ENCODE results near the gene NFIB. TPM values are rescaled to one million over a fixed set of nuclear protein-coding genes. Genes with fewer than 3 reads are reported as not detected.
A peak's percentile ranks its signal among the peaks of the same experiment; 100 is the strongest.

The NFIB gene
- polyA plus RNA-seq, 1 donor (not counting 4 experiments of a cell fraction or from before 2014, with no cell fraction given): 8.9 TPM

DNA sequence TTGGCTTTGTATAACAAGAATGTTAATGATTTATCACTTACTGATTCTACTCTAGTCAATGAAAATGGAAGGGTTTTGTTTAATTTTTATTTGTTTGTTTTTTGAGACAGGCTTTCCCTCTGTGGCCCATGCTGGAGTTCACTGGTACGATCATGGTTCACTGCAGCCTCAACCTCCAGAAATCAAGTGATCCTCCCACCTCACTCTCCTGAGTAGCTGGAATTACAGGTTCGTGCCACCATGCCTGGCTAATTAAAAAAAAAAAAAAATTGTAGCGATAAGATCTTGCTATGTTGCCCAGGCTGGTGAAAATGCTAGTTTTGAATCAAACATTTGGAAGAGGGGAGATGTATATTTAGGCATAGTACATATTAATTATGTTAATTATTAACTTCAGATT is 209.4 kb downstream of the NFIB start:
- H3K36me3 ChIP-seq (ENCODE audit: control insufficient read depth in 2 of 2, extremely low read depth in 1 of 2, insufficient read depth in 2 of 2, low read length in 2 of 2): no peaks in the 10 kb centered on the region
- no peak for TF ChIP-seq EZH2 (IDR thresholded peaks at IDR 0.05; ENCODE audit: low read length)
- H3K27me3 ChIP-seq (ENCODE audit: control insufficient read depth, extremely low read depth, insufficient read depth, low read length): no peaks in the 10 kb centered on the region
- dilution Hi-C loops (cut with MboI; ENCODE audit: extremely low pct_ligation_motif_present, low sequenced_read_pairs): no loop called here
- no peak overlapping the region for H3K4me2 ChIP-seq (ENCODE audit: control insufficient read depth, extremely low read depth, insufficient read depth, low read depth, low read length)
- H3K27ac ChIP-seq (ENCODE audit: control insufficient read depth, insufficient read depth, low read length): no peak overlapping the region
- H3K79me2 ChIP-seq (ENCODE audit: control insufficient read depth, insufficient read depth, low read length): no peaks in the 10 kb centered on the region
- DNase-seq (ENCODE audit: low read depth, low spot score) (no peak), FAIRE-seq (no peak)
- no peaks in the 10 kb centered on the region for H4K20me1 ChIP-seq (ENCODE audit: control insufficient read depth, extremely low read depth, insufficient read depth, low read length)
- H3K4me3 ChIP-seq (ENCODE audit: control insufficient read depth in 2 of 3, extremely low read depth in 1 of 3, insufficient read depth in 2 of 3, low read depth in 1 of 3, low read length in 3 of 3): no peak overlapping the region
- no peaks in the 10 kb centered on the region for H3K9me3 ChIP-seq (ENCODE audit: control insufficient read depth, low read depth, low read length)
- H3K4me1 ChIP-seq (ENCODE audit: control insufficient read depth, extremely low read depth, insufficient read depth, low read length): no peaks in the 10 kb centered on the region
- no peak overlapping the region for H2AFZ ChIP-seq (ENCODE audit: control insufficient read depth, low read length)
- no peaks in the 10 kb centered on the region for H3K9me1 ChIP-seq (ENCODE audit: control insufficient read depth, extremely low read depth, insufficient read depth, low read length)
- no peak overlapping the region for H3K9ac ChIP-seq (ENCODE audit: control insufficient read depth, extremely low read depth, insufficient read depth, low read length)

DNA sequence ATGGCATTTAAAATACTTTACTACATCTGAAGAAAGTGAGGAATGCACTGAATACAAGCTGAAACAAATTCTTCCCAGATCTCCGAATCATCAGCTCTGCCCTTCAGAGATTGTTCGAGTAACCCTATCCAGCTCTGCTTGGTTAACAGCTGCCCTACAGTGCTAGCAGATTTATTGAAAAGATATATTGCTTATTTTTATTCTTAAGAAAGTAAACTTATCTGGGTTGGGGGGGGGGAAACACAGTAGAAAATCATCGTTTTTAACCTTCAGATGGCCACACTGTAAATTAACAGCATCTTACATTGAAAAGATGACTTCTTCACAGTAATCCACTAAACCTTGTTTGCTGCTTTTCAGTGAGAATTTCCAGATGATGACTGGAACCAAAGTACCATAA is 210.8 kb downstream of the NFIB start:
- DNase-seq (ENCODE audit: low read depth, low spot score) (no peak), FAIRE-seq (no peak)
- H3K4me3 ChIP-seq (ENCODE audit: control insufficient read depth in 2 of 3, extremely low read depth in 1 of 3, insufficient read depth in 2 of 3, low read depth in 1 of 3, low read length in 3 of 3): no peak overlapping the region
- H3K4me2 ChIP-seq (ENCODE audit: control insufficient read depth, extremely low read depth, insufficient read depth, low read depth, low read length): peak overlapping the region; percentile 19
- no peak overlapping the region for H3K27ac ChIP-seq (ENCODE audit: control insufficient read depth, insufficient read depth, low read length)
- peaks cover 0 to 4% of the 10 kb centered on the region in 2 experiments for H3K36me3 ChIP-seq (ENCODE audit: control insufficient read depth in 2 of 2, extremely low read depth in 1 of 2, insufficient read depth in 2 of 2, low read length in 2 of 2)
- H3K27me3 ChIP-seq (ENCODE audit: control insufficient read depth, extremely low read depth, insufficient read depth, low read length): no peaks in the 10 kb centered on the region
- no peaks in the 10 kb centered on the region for H3K4me1 ChIP-seq (ENCODE audit: control insufficient read depth, extremely low read depth, insufficient read depth, low read length)
- dilution Hi-C loops (cut with MboI; ENCODE audit: extremely low pct_ligation_motif_present, low sequenced_read_pairs): no loop called here
- no peaks in the 10 kb centered on the region for H3K79me2 ChIP-seq (ENCODE audit: control insufficient read depth, insufficient read depth, low read length)
- no peak overlapping the region for H2AFZ ChIP-seq (ENCODE audit: control insufficient read depth, low read length)
- no peak overlapping the region for H3K9ac ChIP-seq (ENCODE audit: control insufficient read depth, extremely low read depth, insufficient read depth, low read length)
- no peaks in the 10 kb centered on the region for H3K9me1 ChIP-seq (ENCODE audit: control insufficient read depth, extremely low read depth, insufficient read depth, low read length)
- no peaks in the 10 kb centered on the region for H3K9me3 ChIP-seq (ENCODE audit: control insufficient read depth, low read depth, low read length)
- no peaks in the 10 kb centered on the region for H4K20me1 ChIP-seq (ENCODE audit: control insufficient read depth, extremely low read depth, insufficient read depth, low read length)
- no peak for TF ChIP-seq EZH2 (IDR thresholded peaks at IDR 0.05; ENCODE audit: low read length)
- TF ChIP-seq, protein P1, sequence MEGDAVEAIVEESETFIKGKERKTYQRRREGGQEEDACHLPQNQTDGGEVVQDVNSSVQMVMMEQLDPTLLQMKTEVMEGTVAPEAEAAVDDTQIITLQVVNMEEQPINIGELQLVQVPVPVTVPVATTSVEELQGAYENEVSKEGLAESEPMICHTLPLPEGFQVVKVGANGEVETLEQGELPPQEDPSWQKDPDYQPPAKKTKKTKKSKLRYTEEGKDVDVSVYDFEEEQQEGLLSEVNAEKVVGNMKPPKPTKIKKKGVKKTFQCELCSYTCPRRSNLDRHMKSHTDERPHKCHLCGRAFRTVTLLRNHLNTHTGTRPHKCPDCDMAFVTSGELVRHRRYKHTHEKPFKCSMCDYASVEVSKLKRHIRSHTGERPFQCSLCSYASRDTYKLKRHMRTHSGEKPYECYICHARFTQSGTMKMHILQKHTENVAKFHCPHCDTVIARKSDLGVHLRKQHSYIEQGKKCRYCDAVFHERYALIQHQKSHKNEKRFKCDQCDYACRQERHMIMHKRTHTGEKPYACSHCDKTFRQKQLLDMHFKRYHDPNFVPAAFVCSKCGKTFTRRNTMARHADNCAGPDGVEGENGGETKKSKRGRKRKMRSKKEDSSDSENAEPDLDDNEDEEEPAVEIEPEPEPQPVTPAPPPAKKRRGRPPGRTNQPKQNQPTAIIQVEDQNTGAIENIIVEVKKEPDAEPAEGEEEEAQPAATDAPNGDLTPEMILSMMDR (optimal IDR thresholded peaks at IDR 0.05 in 1 of 3, IDR thresholded peaks at IDR 0.05 in 1 of 3, conservative IDR thresholded peaks at IDR 0.05 in 1 of 3; ENCODE audit: extremely low read depth in 1 of 3, insufficient read depth in 2 of 3, low read length in 3 of 3): no peak

DNA sequence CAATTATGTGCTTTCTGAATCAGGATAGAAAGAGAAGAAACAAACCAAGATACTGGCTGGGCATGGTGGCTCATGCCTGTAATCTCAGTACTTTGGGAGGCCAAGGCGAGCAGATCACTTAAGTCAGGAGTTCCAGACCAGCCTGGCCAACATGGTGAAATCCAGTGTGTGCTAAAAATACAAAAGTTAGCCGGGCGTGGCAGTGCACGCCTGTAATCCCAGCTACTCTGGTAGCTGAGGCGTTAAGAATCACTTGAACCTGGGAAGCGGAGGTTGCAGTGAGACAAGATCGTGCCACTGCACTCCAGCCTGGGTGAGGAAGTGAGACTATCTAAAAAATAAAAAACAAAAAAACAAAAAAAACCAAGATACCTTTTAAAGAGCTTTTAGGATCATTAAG is 214.2 kb downstream of the NFIB start:
- no peak overlapping the region for H3K9ac ChIP-seq (ENCODE audit: control insufficient read depth, extremely low read depth, insufficient read depth, low read length)
- no peak overlapping the region for H2AFZ ChIP-seq (ENCODE audit: control insufficient read depth, low read length)
- H3K4me2 ChIP-seq (ENCODE audit: control insufficient read depth, extremely low read depth, insufficient read depth, low read depth, low read length): no peak overlapping the region
- no peak for TF ChIP-seq EZH2 (IDR thresholded peaks at IDR 0.05; ENCODE audit: low read length)
- TF ChIP-seq, protein P1 (optimal IDR thresholded peaks at IDR 0.05 in 1 of 3, IDR thresholded peaks at IDR 0.05 in 1 of 3, conservative IDR thresholded peaks at IDR 0.05 in 1 of 3; ENCODE audit: extremely low read depth in 1 of 3, insufficient read depth in 2 of 3, low read length in 3 of 3): no peak
- H3K27ac ChIP-seq (ENCODE audit: control insufficient read depth, insufficient read depth, low read length): no peak overlapping the region
- dilution Hi-C loops (cut with MboI; ENCODE audit: extremely low pct_ligation_motif_present, low sequenced_read_pairs): no loop called here
- peaks cover 15% of the 10 kb centered on the region for H3K4me1 ChIP-seq (ENCODE audit: control insufficient read depth, extremely low read depth, insufficient read depth, low read length)
- H3K36me3 ChIP-seq (ENCODE audit: control insufficient read depth in 2 of 2, extremely low read depth in 1 of 2, insufficient read depth in 2 of 2, low read length in 2 of 2): peaks cover 0 to 4% of the 10 kb centered on the region in 2 experiments
- H4K20me1 ChIP-seq (ENCODE audit: control insufficient read depth, extremely low read depth, insufficient read depth, low read length): no peaks in the 10 kb centered on the region
- H3K9me3 ChIP-seq (ENCODE audit: control insufficient read depth, low read depth, low read length): no peaks in the 10 kb centered on the region
- H3K9me1 ChIP-seq (ENCODE audit: control insufficient read depth, extremely low read depth, insufficient read depth, low read length): no peaks in the 10 kb centered on the region
- FAIRE-seq (no peak), DNase-seq (ENCODE audit: low read depth, low spot score) (no peak)
- no peak overlapping the region for H3K4me3 ChIP-seq (ENCODE audit: control insufficient read depth in 2 of 3, extremely low read depth in 1 of 3, insufficient read depth in 2 of 3, low read depth in 1 of 3, low read length in 3 of 3)
- no peaks in the 10 kb centered on the region for H3K27me3 ChIP-seq (ENCODE audit: control insufficient read depth, extremely low read depth, insufficient read depth, low read length)
- no peaks in the 10 kb centered on the region for H3K79me2 ChIP-seq (ENCODE audit: control insufficient read depth, insufficient read depth, low read length)

Measured in keratinocyte (primary cell).